Neuron (in vitro differentiated cells): ENCODE measurements around the gene NLRP4.
"Not testable (repeated sequence)": the region's sequence is repeated elsewhere in the genome, so short reads cannot be mapped to it uniquely, and the experiment has no call there.

Experiments
- H2AFZ ChIP-seq: one replicate; pipeline ENCODE4 v1.6.1; 2013; ENCODE audit warnings: low read depth, mild to moderate bottlenecking, inconsistent platforms, low read length, moderate library complexity
- H3K27me3 ChIP-seq: one replicate; pipeline ENCODE4 v1.6.1; 2013; ENCODE audit warnings: low read length; ENCODE audit not compliant: insufficient read depth
- H3K36me3 ChIP-seq: one replicate; pipeline ENCODE4 v1.6.1; 2013; ENCODE audit warnings: low read length; ENCODE audit not compliant: insufficient read depth
- H3K4me1 ChIP-seq: one replicate; pipeline ENCODE4 v1.6.1; 2013; ENCODE audit warnings: low read length; ENCODE audit not compliant: insufficient read depth
- H3K4me3 ChIP-seq: 2 replicates; pipeline ENCODE4 v1.5.1; 2013; ENCODE audit warnings: mild to moderate bottlenecking, low read length, moderate library complexity
- H3K9me3 ChIP-seq: one replicate; pipeline ENCODE4 v1.6.1; 2013; ENCODE audit warnings: low read length

The NLRP4 gene

GRCh38 chr19:55902080-55902751, 65.9 kb downstream of the NLRP4 start:
- Histone ChIP-seq H3K4me1 (peaks cover 9% of the 10 kb centered on the region), H3K36me3 (no peaks in the 10 kb centered on the region), H3K4me3 (no peak overlapping the region), H2AFZ (no peak overlapping the region), H3K9me3 (no peaks in the 10 kb centered on the region), H3K27me3 (no peaks in the 10 kb centered on the region)

GRCh38 chr19:55907286-55907685, 70.9 kb downstream of the NLRP4 start:
- Histone ChIP-seq H3K27me3 (peaks cover 2% of the 10 kb centered on the region), H3K4me1 (no peaks in the 10 kb centered on the region), H3K36me3 (no peaks in the 10 kb centered on the region), H3K9me3 (no peaks in the 10 kb centered on the region), H2AFZ (no peak overlapping the region), H3K4me3 (no peak overlapping the region)

- no peaks in the 10 kb centered on the region for H3K9me3 ChIP-seq
- no peaks in the 10 kb centered on the region for H3K4me1 ChIP-seq
- H3K27me3 ChIP-seq: peaks cover 2% of the 10 kb centered on the region
- H3K36me3 ChIP-seq: no peaks in the 10 kb centered on the region
- no peak overlapping the region for H2AFZ ChIP-seq
- no peak overlapping the region for H3K4me3 ChIP-seq
Measured at GRCh38 chr19:55907746-55908145, 71.4 kb downstream of the NLRP4 start.

- Histone ChIP-seq H3K27me3 (peaks cover 2% of the 10 kb centered on the region), H3K9me3 (no peaks in the 10 kb centered on the region)
Measured at GRCh38 chr19:55909801-55910200, 73.5 kb downstream of the NLRP4 start.

GRCh38 chr19:55912916-55913315, 76.6 kb downstream of the NLRP4 start:
- no peaks in the 10 kb centered on the region for H3K9me3 ChIP-seq
- no peak overlapping the region for H2AFZ ChIP-seq
- no peaks in the 10 kb centered on the region for H3K36me3 ChIP-seq

More at GRCh38 chr19:55909801-55910200, 73.5 kb downstream of the NLRP4 start:
- H3K4me1 ChIP-seq: no peaks in the 10 kb centered on the region
- H3K4me3 ChIP-seq: no peak overlapping the region
- no peak overlapping the region for H2AFZ ChIP-seq
- no peaks in the 10 kb centered on the region for H3K36me3 ChIP-seq

GRCh38 chr19:55913643-55914268, 77.4 kb downstream of the NLRP4 start:
- H3K4me1 ChIP-seq: no peaks in the 10 kb centered on the region
- H2AFZ ChIP-seq: no peak overlapping the region
- no peak overlapping the region for H3K4me3 ChIP-seq
- H3K36me3 ChIP-seq: no peaks in the 10 kb centered on the region
- H3K9me3 ChIP-seq: no peaks in the 10 kb centered on the region
- peaks cover 2% of the 10 kb centered on the region for H3K27me3 ChIP-seq

More at GRCh38 chr19:55912916-55913315, 76.6 kb downstream of the NLRP4 start:
- Histone ChIP-seq H3K4me3 (no peak overlapping the region), H3K27me3 (peaks cover 2% of the 10 kb centered on the region), H3K4me1 (no peaks in the 10 kb centered on the region)

- H3K36me3 ChIP-seq: no peaks in the 10 kb centered on the region
- H3K9me3 ChIP-seq: no peaks in the 10 kb centered on the region
- no peaks in the 10 kb centered on the region for H3K27me3 ChIP-seq
- H3K4me1 ChIP-seq: no peaks in the 10 kb centered on the region
- H3K4me3 ChIP-seq: no peak overlapping the region
- no peak overlapping the region for H2AFZ ChIP-seq
Measured at GRCh38 chr19:55923556-55923955, 87.2 kb downstream of the NLRP4 start.

GRCh38 chr19:55927991-55928390, 91.7 kb downstream of the NLRP4 start:
- no peaks in the 10 kb centered on the region for H3K4me1 ChIP-seq
- peaks cover 7% of the 10 kb centered on the region for H3K27me3 ChIP-seq
- no peak overlapping the region for H2AFZ ChIP-seq
- no peaks in the 10 kb centered on the region for H3K9me3 ChIP-seq
- H3K4me3 ChIP-seq: no peak overlapping the region
- no peaks in the 10 kb centered on the region for H3K36me3 ChIP-seq

- not testable (repeated sequence) for H3K36me3 ChIP-seq, H3K27me3 ChIP-seq, H3K4me1 ChIP-seq, H3K9me3 ChIP-seq, H2AFZ ChIP-seq, H3K4me3 ChIP-seq
Measured at GRCh38 chr19:55929258-55929657, 92.9 kb downstream of the NLRP4 start.

GRCh38 chr19:55930996-55931515, 94.7 kb downstream of the NLRP4 start:
- Histone ChIP-seq H3K4me1 (no peaks in the 10 kb centered on the region), H2AFZ (no peak overlapping the region), H3K36me3 (no peaks in the 10 kb centered on the region), H3K9me3 (no peaks in the 10 kb centered on the region), H3K4me3 (no peak overlapping the region), H3K27me3 (peaks cover 9% of the 10 kb centered on the region)
